Measurements from ENCODE around the gene KCNAB3.
"Not testable (repeated sequence)": the region's sequence is repeated elsewhere in the genome, so short reads cannot be mapped to it uniquely, and the experiment has no call there.

The KCNAB3 gene

GRCh38 chr17:7929158-7930023 lies at the start of gene KCNAB3:
TSS of gene KCNAB3 (minus strand) at chr17:7929856. CDS start at chr17:7929435, 421 bp downstream.
- no peak for DNase-seq

- no peak for DNase-seq
These were observed 48.1 kb upstream of the KCNAB3 start for GRCh38 chr17:7977805-7978204.

GRCh38 chr17:7977039-7977438 lies 47.4 kb upstream of the KCNAB3 start:
- no peak for DNase-seq

GRCh38 chr17:7974638-7975131 lies 45.0 kb upstream of the KCNAB3 start:
- DNase-seq, result no peak

GRCh38 chr17:7972131-7972785 lies 42.6 kb upstream of the KCNAB3 start:
- no peak for DNase-seq

GRCh38 chr17:7971651-7972050 lies 42.0 kb upstream of the KCNAB3 start:
- DNase-seq, result no peak

- DNase-seq, result no peak
These were observed 39.8 kb upstream of the KCNAB3 start for GRCh38 chr17:7969433-7969832.

- no peak for DNase-seq
These were observed 38.1 kb upstream of the KCNAB3 start for GRCh38 chr17:7967751-7968150.

GRCh38 chr17:7961421-7961820 lies 31.8 kb upstream of the KCNAB3 start:
- DNase-seq, result no peak

- DNase-seq, result no peak
These were observed 30.0 kb upstream of the KCNAB3 start for GRCh38 chr17:7959503-7960253.

- DNase-seq, result no peak
These were observed 26.7 kb upstream of the KCNAB3 start for GRCh38 chr17:7956228-7956965.

GRCh38 chr17:7955414-7956227 lies 26.0 kb upstream of the KCNAB3 start:
- DNase-seq, result no peak

GRCh38 chr17:7953266-7953665 lies 23.6 kb upstream of the KCNAB3 start:
- not testable (repeated sequence) for DNase-seq

GRCh38 chr17:7951143-7951792 lies 21.6 kb upstream of the KCNAB3 start:
- DNase-seq, result no peak

GRCh38 chr17:7950578-7950977 lies 20.9 kb upstream of the KCNAB3 start:
- no peak for DNase-seq

GRCh38 chr17:7947651-7948050 lies 18.0 kb upstream of the KCNAB3 start:
- no peak for DNase-seq

GRCh38 chr17:7946441-7946840 lies 16.8 kb upstream of the KCNAB3 start:
- DNase-seq, result no peak

- no peak for DNase-seq
These were observed 16.0 kb upstream of the KCNAB3 start for GRCh38 chr17:7945651-7946050.

GRCh38 chr17:7944326-7944725 lies 14.7 kb upstream of the KCNAB3 start:
- DNase-seq, result no peak

- no peak for DNase-seq
These were observed 13.6 kb upstream of the KCNAB3 start for GRCh38 chr17:7943291-7943690.

- DNase-seq, result no peak
These were observed 11.1 kb upstream of the KCNAB3 start for GRCh38 chr17:7940743-7941142.
